Right ventricle myocardium inferior (tissue), 1 donor: ENCODE data around the gene DIP2C. TPM values are rescaled to one million over a fixed set of nuclear protein-coding genes. Genes with fewer than 3 reads are reported as not detected.
"Not testable (repeated sequence)": the region's sequence is repeated elsewhere in the genome, so short reads cannot be mapped to it uniquely, and the experiment has no call there.

Experiments
- ATAC-seq: fragments of 200-7000 bp; cut with Tn5 transposase; one replicate; pipeline ENCODE4 v1.9.1; 2020; ENCODE audit warnings: mild to moderate bottlenecking, moderate library complexity
- DNase-seq: peaks from one replicate; pipeline ENCODE4 v3.0.0; 2021; ENCODE audit errors: missing footprints
- intact Hi-C: fragments of 100-400 bp; cut with DNase I; formaldehyde crosslinking; loops from one replicate; pipeline ENCODE4 v1.11.0; 2022
- total RNA-seq: library from RNA; stranded (reverse); fragmentation: NEBNext Ultra II Directional; extraction: Animal tissue kit (Norgen Biotek cat#: 25700); gene quantifications from one replicate; pipeline ENCODE4 v1.2.1, GENCODE V29; 2021
- donor health status: DM: no; HTN: yes; CAD: no; lungs with severe emphysema.

Gene DIP2C
- total RNA-seq, 1 donor from 2014 or later: 28.3 TPM

- intact Hi-C loops: loop anchor here (2.0 kb wide), 1 partner anchor 55 kb away; the partner anchor contains the start of gene DIP2C
- DNase-seq (no peak), ATAC-seq (no peak)
Measured at GRCh38 chr10:634256-634655, 55.2 kb downstream of the DIP2C start.

- peak; percentile 29 for ATAC-seq
- DNase-seq: peak; percentile 56
- intact Hi-C loops: loop anchor here (2.0 kb wide), 1 partner anchor 55 kb away; the partner anchor contains the start of gene DIP2C
Measured at GRCh38 chr10:633279-634245, 55.9 kb downstream of the DIP2C start.

- ATAC-seq, DNase-seq, intact Hi-C loops: not testable (repeated sequence)
Measured at GRCh38 chr10:632807-633177, 56.7 kb downstream of the DIP2C start.

GRCh38 chr10:632155-632806 is 57.2 kb downstream of the DIP2C start:
- DNase-seq: peak; percentile 41
- ATAC-seq, intact Hi-C loops: not testable (repeated sequence)

- ATAC-seq: no peak
- DNase-seq: no peak
- intact Hi-C loops: no loop called here
Measured at GRCh38 chr10:631266-631665, 58.2 kb downstream of the DIP2C start.

- ATAC-seq (no peak), DNase-seq (peak; percentile 57)
- intact Hi-C loops: no loop called here
Measured at GRCh38 chr10:630581-631073, 58.8 kb downstream of the DIP2C start.

DNA sequence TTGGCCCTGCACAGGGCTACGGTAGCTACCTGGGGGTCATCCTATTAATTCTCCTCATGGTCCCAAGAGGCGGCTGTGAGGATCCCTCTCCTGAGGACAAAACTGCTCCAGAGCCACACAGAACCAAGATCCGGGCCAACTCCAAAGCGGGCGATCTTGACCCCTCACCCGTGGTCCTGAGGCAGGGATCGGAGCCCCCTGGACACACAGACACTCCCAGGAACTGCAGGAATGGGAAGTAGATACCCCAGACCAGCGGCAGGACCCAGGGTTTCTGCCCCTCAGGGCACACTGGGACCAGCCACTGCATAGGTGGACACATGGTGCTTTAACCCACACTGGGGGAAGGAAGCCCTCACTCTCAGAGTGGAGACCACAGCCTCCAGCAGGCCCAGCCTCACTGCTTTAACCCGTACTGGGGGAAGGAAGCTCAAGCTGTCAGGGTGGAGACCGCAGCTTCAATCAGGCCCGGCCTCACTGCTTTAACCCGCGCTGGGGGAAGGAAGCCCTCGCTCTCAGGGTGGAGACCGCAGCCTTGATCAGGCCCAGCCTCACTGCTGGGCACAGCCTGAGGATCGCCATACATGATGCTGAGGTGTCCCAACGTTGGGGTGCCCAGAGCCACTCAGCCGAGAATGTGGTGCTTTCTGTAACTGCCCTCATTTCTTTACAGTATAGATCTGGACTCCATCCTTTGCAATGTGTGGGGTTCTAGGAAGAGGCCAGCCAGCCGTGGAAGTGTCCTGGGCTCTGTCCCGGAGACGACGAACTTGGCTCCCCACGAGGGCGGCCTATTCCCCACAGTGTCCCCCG is 60.1 kb downstream of the DIP2C start:
- peak; percentile 61 for DNase-seq
- ATAC-seq: no peak
- intact Hi-C loops: no loop called here

DNA sequence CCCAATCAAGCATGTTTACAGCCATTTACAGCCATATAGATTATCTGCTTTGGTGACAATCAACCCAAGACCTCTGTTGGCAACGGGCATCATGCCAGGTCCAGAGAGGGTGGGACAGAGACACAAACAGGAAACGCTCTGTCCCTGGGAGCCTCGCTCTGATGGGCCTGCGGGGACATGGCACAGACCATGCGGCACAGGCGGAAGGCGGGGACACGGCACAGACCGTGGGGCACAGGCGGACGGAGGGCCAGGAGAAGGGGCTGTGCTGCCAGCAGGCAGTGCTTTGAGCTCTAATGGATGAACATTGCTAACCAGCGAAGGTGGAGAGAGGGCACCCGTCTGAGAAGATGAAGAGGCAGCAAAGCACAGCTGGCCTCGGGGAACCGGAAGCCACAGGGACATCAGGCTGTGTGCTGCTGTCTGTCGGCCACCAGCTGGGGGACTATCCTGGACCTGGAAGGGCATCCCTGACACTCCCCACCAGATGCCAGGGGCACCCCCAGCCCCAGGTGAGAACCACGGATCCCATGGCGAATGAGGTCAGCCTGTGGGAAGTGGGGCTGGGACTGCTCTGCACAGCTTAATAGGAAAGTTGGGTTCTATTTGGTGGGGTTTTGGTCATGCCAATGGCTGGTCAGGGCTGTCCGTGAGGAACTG is 61.0 kb downstream of the DIP2C start:
- DNase-seq (peak; percentile 56), ATAC-seq (no peak)
- intact Hi-C loops: no loop called here

DNA sequence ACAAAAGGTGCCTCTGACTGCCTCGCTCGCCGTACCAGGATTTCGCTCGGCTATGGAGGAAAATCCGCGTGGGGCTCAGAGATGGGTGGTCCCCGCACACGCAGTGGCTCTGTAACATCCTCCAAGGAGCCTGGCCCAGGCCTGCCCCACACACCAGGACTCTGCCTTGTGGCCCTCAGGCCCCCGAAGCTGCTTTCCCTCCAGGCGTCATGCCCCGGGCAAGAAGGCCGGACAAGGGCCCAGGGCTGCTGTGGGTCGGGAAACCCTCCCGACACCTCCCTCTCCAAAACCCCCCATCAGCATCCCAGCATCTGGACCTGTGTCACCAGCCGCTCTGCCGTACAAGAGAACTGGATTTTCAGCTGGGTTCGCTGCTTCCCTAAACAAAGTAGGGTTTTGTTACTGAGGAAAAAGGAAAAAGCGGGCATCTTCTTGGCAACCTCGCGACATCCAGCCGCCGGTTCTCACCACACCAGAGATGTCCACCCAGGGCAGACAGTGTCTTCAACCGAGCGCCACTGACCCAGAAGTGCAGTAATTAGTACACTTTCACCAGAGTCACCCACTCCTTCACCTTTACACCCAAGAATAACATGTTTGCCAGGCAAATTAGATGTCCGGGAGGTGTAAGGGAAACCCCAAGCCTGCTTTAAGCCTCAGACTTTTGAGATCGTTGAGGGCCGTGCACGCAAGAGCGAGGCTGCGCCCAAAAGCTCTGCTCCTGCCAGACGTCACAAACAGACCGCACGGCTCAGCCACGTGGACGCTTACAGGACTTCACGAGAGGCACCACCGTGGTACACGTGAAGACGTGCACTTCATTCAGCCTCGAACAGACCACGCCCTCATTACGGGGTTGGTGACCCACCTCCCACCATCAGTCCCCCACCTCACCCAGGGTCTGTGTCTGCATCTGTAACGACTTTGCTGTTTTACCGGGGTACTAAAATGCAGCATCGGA is 62.2 kb downstream of the DIP2C start:
- ATAC-seq: no peak
- intact Hi-C loops: no loop called here
- peak; percentile 69 for DNase-seq

DNA sequence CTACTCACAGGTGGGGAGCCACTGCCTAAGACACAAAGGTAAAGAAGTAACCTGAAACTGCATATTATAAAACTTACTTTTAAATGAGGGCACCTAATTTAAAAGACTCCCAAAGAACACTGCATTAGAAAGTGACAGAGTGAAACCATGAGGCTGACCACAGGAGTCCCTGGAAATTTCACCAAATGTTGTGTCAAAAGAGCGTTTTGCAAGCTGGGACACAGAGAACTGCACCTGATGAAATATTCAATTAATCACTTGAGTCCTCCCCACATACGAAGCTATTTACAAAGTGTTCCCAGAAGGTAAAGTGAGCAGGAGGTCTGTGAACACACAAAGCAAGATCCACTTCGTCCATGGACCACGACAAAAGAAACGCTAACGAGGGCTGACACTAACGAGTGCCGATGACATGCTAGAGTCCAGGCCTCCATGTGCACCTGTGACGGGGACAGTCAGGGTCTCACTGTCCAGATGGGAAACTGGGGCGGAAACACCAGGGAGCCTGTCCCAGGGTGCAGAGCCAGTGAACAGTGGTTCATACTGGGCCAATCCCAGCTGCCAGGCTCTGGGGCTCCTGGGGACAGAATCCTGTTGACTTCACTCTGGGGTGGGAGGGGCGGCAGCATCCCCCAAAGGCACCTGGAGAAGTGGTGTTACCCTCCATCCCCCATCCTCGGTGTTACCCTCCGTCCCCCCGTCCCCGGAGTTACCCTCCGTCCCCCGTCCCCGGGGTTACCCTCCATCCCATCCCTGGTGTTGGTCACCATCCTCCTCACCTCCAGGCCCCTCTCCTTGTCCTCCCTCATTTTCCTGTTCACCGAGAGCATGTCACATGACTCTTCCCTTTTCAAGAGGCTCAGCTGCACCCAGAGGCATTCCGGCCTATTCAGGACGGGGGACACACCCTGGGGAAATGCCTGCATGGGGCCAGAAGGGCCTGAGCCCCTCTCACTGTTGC is 63.4 kb downstream of the DIP2C start:
- intact Hi-C loops: loop anchor here (2.0 kb wide), 1 partner anchor 35 kb away; no protein-coding TSS in a partner anchor
- ATAC-seq (no peak), DNase-seq (no peak)

- DNase-seq (no peak), ATAC-seq (peak; percentile 89)
- intact Hi-C loops: loop anchor here (2.0 kb wide), 1 partner anchor 35 kb away; no protein-coding TSS in a partner anchor
Measured at GRCh38 chr10:625333-625696, 64.2 kb downstream of the DIP2C start.

GRCh38 chr10:624605-625332 is 64.7 kb downstream of the DIP2C start:
- ATAC-seq (peak; percentile 85), DNase-seq (no peak)
- intact Hi-C loops: loop anchor here (2.0 kb wide), 1 partner anchor 36 kb away; no protein-coding TSS in a partner anchor

DNA sequence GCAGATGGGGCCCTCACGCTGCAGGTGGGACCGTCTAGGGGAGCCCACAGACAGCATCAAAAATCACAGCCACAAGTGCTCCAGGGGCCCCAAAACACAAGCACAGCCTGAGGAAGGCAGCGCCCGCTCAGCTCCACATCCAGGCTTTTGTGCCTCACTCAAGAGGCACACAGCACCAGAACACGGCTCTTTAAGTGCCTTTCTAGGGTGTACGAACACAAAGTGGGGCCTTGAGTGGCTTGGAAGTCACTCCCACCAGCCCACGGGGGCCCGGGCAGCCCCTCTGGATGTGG is 65.2 kb downstream of the DIP2C start:
- DNase-seq (no peak), ATAC-seq (no peak)
- intact Hi-C loops: loop anchor here (2.0 kb wide), 1 partner anchor 37 kb away; no protein-coding TSS in a partner anchor

DNA sequence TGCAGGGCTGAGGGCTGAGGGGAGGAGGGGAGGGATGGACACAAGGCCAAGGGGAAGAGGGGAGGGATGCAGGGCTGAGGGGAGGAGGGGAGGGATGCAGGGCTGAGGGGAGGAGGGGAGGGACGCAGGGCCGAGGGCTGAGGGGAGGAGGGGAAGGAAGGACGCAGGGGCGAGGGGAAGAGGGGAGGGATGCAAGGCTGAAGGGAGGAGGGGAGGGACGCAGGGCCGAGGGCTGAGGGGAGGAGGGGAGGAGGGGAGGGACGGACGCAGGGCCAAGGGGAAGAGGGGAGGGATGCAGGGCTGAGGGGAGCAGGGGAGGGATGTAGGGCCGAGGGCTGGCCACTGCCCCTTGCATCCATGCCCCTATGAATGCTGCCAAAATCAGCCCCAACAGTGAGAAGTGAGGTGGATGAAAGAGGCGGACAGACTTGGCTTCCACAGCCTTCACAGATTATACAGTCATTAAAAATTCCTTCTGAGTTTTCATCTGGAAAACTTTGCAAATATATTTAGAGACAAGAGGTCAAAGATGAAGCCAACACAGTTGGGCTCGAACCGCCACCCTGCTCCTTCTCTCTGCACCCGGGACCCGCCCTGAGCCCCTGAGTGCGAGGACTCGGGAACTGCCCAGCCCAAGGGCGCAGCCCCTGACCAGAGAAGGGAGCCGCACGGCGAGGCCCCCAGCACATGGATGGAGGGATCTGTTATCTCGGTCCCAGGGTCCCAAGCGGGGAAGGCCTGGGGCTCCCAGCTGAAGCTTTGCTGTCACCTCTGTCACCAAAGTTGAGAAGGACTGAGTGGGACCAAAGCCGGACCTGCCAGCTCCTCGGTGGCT is 65.8 kb downstream of the DIP2C start:
- ATAC-seq (no peak), DNase-seq (no peak)
- intact Hi-C loops: loop anchor here (2.0 kb wide), 1 partner anchor 37 kb away; no protein-coding TSS in a partner anchor

GRCh38 chr10:623014-623413 is 66.5 kb downstream of the DIP2C start:
- no peak for ATAC-seq
- intact Hi-C loops: no loop called here

More at GRCh38 chr10:623014-623413, 66.5 kb downstream of the DIP2C start:
- no peak for DNase-seq
